Fibroblast of peridontal ligament (primary cell): Measurements from ENCODE around the gene VCX2.
"Not testable (repeated sequence)": the region's sequence is repeated elsewhere in the genome, so short reads cannot be mapped to it uniquely, and the experiment has no call there.

Experiments used
- DNase-seq: peaks from one replicate; pipeline ENCODE4 v3.0.0-alpha.2; 2010; ENCODE audit errors: extremely low read depth

The VCX2 gene

DNA sequence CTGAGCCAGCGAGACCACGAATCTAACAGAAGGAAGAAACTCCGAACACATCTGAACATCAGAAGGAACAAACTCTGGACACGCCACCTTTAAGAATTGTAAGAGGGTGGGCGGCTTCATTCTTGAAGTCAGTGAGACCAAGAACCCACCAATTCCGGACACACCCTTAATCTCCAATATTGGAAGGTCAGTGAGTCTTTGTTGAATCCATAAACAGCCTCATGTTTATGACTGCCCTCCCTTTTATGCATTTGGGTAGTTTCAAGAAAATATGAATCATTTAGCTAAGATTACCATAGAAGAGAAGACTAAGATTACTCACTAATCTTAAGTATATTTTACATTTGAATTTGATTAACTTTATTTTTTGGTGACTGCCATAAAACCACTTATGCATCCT lies 48.5 kb downstream of the VCX2 start:
- DNase-seq, result no peak

DNA sequence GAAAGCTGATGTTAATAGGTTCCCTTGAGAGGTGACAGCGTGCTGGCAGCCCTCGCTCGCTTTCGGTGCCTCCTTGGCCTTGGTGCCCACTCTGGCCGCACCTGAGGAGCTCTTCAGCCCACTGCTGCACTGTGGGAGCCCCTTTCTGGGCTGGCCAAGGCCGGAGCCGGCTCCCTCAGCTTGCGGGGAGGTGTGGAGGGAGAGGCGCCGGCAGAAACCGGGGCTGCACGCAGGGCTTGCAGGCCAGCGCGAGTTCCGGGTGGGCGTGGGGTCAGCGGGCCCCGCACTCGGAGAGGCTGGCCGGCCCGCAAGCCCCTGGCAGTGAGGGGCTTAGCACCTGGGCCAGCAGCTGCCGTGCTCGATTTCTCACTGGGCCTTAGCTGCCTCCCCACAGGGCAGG lies 49.7 kb downstream of the VCX2 start:
- DNase-seq, result not testable (repeated sequence)
